ENCODE measurements around the gene KCNG2. TPM values are rescaled to one million over a fixed set of nuclear protein-coding genes. Genes with fewer than 3 reads are reported as not detected.

KCNG2 gene
- total and polyA plus RNA-seq, 4 donors = 0.03 to 0.23 (median 0.08) TPM; not detected in 1

- Histone ChIP-seq H3K36me3 (ENCODE audit: control insufficient read depth in 4 of 4, insufficient read depth in 3 of 4, low read depth in 1 of 4, low read length in 3 of 4) (no peaks in the 10 kb centered on the region), H3K9me3 (ENCODE audit: control insufficient read depth in 4 of 4, low read length in 3 of 4) (peaks cover 0 to 3% (median 3%) of the 10 kb centered on the region in 4 donors), H3K27me3 (ENCODE audit: control insufficient read depth in 4 of 4, insufficient read depth in 4 of 4, low read length in 3 of 4) (no peaks in the 10 kb centered on the region), H3K4me1 (ENCODE audit: control insufficient read depth in 4 of 4, insufficient read depth in 4 of 4, low read length in 3 of 4) (no peaks in the 10 kb centered on the region), H3K9ac (ENCODE audit: low read depth in 1 of 2, low read length in 2 of 2) (no peak overlapping the region), H3K4me3 (ENCODE audit: low read depth in 1 of 3, low read length in 3 of 3) (no peak overlapping the region), H3K27ac (ENCODE audit: low read depth in 1 of 2, low read length in 2 of 2) (no peak overlapping the region)
- 79% methylated on average over 6 of the region's 6 CpGs for WGBS
- TF ChIP-seq MAX (IDR thresholded peaks at IDR 0.05) (no peak), HNF4A (conservative IDR thresholded peaks at IDR 0.05) (no peak), FOXA2 (IDR thresholded peaks at IDR 0.05) (no peak), GABPA (IDR thresholded peaks at IDR 0.05 in 1 of 2, conservative IDR thresholded peaks at IDR 0.05 in 1 of 2) (no peak), FOXA1 (IDR thresholded peaks at IDR 0.05) (no peak), JUND (IDR thresholded peaks at IDR 0.05) (no peak), YY1 (IDR thresholded peaks at IDR 0.05) (no peak), TAF1 (conservative IDR thresholded peaks at IDR 0.05) (no peak), ZBTB33 (IDR thresholded peaks at IDR 0.05) (no peak)
- no peak for DNase-seq (ENCODE audit: low spot score)
Observed at GRCh38 chr18:79764131-79764530, 33.6 kb upstream of the KCNG2 start.

GRCh38 chr18:79765491-79766245 is 32.1 kb upstream of the KCNG2 start:
- Histone ChIP-seq H3K4me3 (ENCODE audit: low read depth in 1 of 3, low read length in 3 of 3) (no peak overlapping the region), H3K27me3 (ENCODE audit: control insufficient read depth in 4 of 4, insufficient read depth in 4 of 4, low read length in 3 of 4) (no peaks in the 10 kb centered on the region), H3K9ac (ENCODE audit: low read depth in 1 of 2, low read length in 2 of 2) (no peak overlapping the region), H3K4me1 (ENCODE audit: control insufficient read depth in 4 of 4, insufficient read depth in 4 of 4, low read length in 3 of 4) (no peaks in the 10 kb centered on the region), H3K27ac (ENCODE audit: low read depth in 1 of 2, low read length in 2 of 2) (no peak overlapping the region), H3K9me3 (ENCODE audit: control insufficient read depth in 4 of 4, low read length in 3 of 4) (peaks cover 0 to 6% (median 3%) of the 10 kb centered on the region in 4 donors), H3K36me3 (ENCODE audit: control insufficient read depth in 4 of 4, insufficient read depth in 3 of 4, low read depth in 1 of 4, low read length in 3 of 4) (peaks cover 0 to 2% (median 0%) of the 10 kb centered on the region in 4 donors)
- TF ChIP-seq TAF1 (conservative IDR thresholded peaks at IDR 0.05) = no peak
- no peak for TF ChIP-seq GABPA (IDR thresholded peaks at IDR 0.05 in 1 of 2, conservative IDR thresholded peaks at IDR 0.05 in 1 of 2)
- TF ChIP-seq REST (IDR thresholded peaks at IDR 0.05) = no peak
- no peak for DNase-seq (ENCODE audit: low spot score)
- WGBS = 72% methylated on average over 14 of the region's 14 CpGs

GRCh38 chr18:79766308-79766707 is 31.4 kb upstream of the KCNG2 start:
- peaks cover 0 to 6% (median 3%) of the 10 kb centered on the region in 4 donors for H3K9me3 ChIP-seq (ENCODE audit: control insufficient read depth in 4 of 4, low read length in 3 of 4)
- no peaks in the 10 kb centered on the region for H3K4me1 ChIP-seq (ENCODE audit: control insufficient read depth in 4 of 4, insufficient read depth in 4 of 4, low read length in 3 of 4)
- no peak overlapping the region for H3K27ac ChIP-seq (ENCODE audit: low read depth in 1 of 2, low read length in 2 of 2)
- no peaks in the 10 kb centered on the region for H3K27me3 ChIP-seq (ENCODE audit: control insufficient read depth in 4 of 4, insufficient read depth in 4 of 4, low read length in 3 of 4)
- DNase-seq (ENCODE audit: low spot score) = no peak
- peaks cover 0 to 2% (median 0%) of the 10 kb centered on the region in 4 donors for H3K36me3 ChIP-seq (ENCODE audit: control insufficient read depth in 4 of 4, insufficient read depth in 3 of 4, low read depth in 1 of 4, low read length in 3 of 4)
- H3K9ac ChIP-seq (ENCODE audit: low read depth in 1 of 2, low read length in 2 of 2) = no peak overlapping the region
- 62% methylated on average over 16 of the region's 16 CpGs for WGBS
- no peak overlapping the region for H3K4me3 ChIP-seq (ENCODE audit: low read depth in 1 of 3, low read length in 3 of 3)
- TF ChIP-seq HNF4A (conservative IDR thresholded peaks at IDR 0.05) = no peak
- no peak for TF ChIP-seq MAX (IDR thresholded peaks at IDR 0.05)
- TF ChIP-seq RXRA (IDR thresholded peaks at IDR 0.05) = no peak
- TF ChIP-seq HNF4G (IDR thresholded peaks at IDR 0.05) = no peak
- no peak for TF ChIP-seq ATF3 (IDR thresholded peaks at IDR 0.05)
- TF ChIP-seq REST (IDR thresholded peaks at IDR 0.05) = no peak
- TF ChIP-seq FOXA1 (IDR thresholded peaks at IDR 0.05) = no peak
- TF ChIP-seq ZBTB33 (IDR thresholded peaks at IDR 0.05) = no peak
- no peak for TF ChIP-seq JUND (IDR thresholded peaks at IDR 0.05)

Measured in liver (tissue), 9 donors.